Measurements from ENCODE around the gene LGALS3BP.

DNA sequence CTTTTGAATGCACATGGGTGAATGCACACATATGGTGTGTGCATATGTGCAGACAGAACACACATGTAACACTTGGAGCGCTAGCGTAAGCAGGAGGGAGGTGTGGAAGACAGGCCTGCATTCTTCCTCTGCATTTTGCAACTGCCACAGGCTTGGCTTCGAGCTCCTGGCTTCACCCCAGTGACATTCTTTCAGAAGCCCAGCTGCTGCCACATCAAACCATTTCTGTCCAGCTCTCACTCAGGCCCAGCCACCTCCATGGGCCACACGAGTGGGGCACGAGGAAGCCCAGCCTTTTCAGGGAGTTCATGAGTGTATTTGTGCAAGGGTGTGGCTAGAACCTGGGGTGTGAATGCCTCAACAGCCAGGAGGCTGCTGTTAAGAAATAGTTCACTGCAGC is 18.8 kb downstream of the LGALS3BP start:
- TF ChIP-seq, protein P1, sequence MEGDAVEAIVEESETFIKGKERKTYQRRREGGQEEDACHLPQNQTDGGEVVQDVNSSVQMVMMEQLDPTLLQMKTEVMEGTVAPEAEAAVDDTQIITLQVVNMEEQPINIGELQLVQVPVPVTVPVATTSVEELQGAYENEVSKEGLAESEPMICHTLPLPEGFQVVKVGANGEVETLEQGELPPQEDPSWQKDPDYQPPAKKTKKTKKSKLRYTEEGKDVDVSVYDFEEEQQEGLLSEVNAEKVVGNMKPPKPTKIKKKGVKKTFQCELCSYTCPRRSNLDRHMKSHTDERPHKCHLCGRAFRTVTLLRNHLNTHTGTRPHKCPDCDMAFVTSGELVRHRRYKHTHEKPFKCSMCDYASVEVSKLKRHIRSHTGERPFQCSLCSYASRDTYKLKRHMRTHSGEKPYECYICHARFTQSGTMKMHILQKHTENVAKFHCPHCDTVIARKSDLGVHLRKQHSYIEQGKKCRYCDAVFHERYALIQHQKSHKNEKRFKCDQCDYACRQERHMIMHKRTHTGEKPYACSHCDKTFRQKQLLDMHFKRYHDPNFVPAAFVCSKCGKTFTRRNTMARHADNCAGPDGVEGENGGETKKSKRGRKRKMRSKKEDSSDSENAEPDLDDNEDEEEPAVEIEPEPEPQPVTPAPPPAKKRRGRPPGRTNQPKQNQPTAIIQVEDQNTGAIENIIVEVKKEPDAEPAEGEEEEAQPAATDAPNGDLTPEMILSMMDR (IDR thresholded peaks at IDR 0.05), result no peak
- TF ChIP-seq POLR2A (IDR thresholded peaks at IDR 0.05), result no peak

Data from body of pancreas (tissue), 4 donors.